HEK293 (cell line): ENCODE measurements around the gene AGRN.

Experiments
- CTCF ChIA-PET: fragments of 350-600 bp; formaldehyde crosslinking; extraction: SDS; loops from one replicate; lab custom pipeline; 2021; ENCODE audit warnings: antibody characterized with exemption; lab: Yijun Ruan, JAX
- POLR2A ChIA-PET: fragments of 300-600 bp; formaldehyde crosslinking; extraction: SDS; loops from one replicate; lab custom pipeline; 2020; ENCODE audit warnings: antibody characterized with exemption, inconsistent platforms; lab: Yijun Ruan, JAX
- H3K27ac ChIP-seq: fragments of 200-500 bp; sonication (Bioruptor generic); 2 replicates; pipeline ENCODE4 v1.5.1; 2014; ENCODE audit warnings: low read depth, low read length, control low read depth, inconsistent platforms; ENCODE audit errors: extremely low read depth
- H3K36me3 ChIP-seq, 2 experiments: fragments of 200-500 bp in 1 of 2; sonication (Bioruptor generic) in 1 of 2; 1 replicate in 1 of 2; 2 replicates in 1 of 2; pipeline ENCODE4 v1.5.1; 2014 to 2017; ENCODE audit warnings: inconsistent platforms in 2 of 2, low read length in 2 of 2; ENCODE audit not compliant: control insufficient read depth in 2 of 2, insufficient read depth in 1 of 2
- H3K4me1 ChIP-seq: fragments of 200-500 bp; sonication (Bioruptor generic); 2 replicates; pipeline ENCODE4 v1.5.1; 2014; ENCODE audit warnings: mild to moderate bottlenecking, low read length, inconsistent platforms; ENCODE audit not compliant: control insufficient read depth, insufficient read depth
- H3K4me3 ChIP-seq: 2 replicates; pipeline ENCODE4 v1.5.1; 2011; ENCODE audit warnings: low read depth, mild to moderate bottlenecking, control low read depth, low read length, moderate library complexity
- H3K9me3 ChIP-seq: fragments of 200-500 bp; sonication (Bioruptor generic); 2 replicates; pipeline ENCODE4 v1.5.1; 2014; ENCODE audit warnings: low read depth, low read length, inconsistent platforms; ENCODE audit not compliant: control insufficient read depth, insufficient read depth
- EGR2 ChIP-seq: fragments of 450-650 bp; formaldehyde crosslinking; IDR thresholded peaks from 2 replicates; pipeline ENCODE4 v1.5.1; 2016; ENCODE audit warnings: low read depth, missing biosample characterization, missing genetic modification characterization
- GLIS1 ChIP-seq: fragments of 450-650 bp; formaldehyde crosslinking; IDR thresholded peaks from 2 replicates; pipeline ENCODE4 v1.5.1; 2016; ENCODE audit warnings: missing biosample characterization, missing genetic modification characterization
- KLF16 ChIP-seq: fragments of 450-650 bp; formaldehyde crosslinking; IDR thresholded peaks from 2 replicates; pipeline ENCODE4 v1.5.1; 2017; ENCODE audit warnings: missing biosample characterization, missing genetic modification characterization
- TRIM28 ChIP-seq: IDR thresholded peaks from 2 replicates; pipeline ENCODE4 v1.6.1; 2011; ENCODE audit warnings: low read length, control low read depth, borderline replicate concordance
- ZFHX2 ChIP-seq: fragments of 450-650 bp; formaldehyde crosslinking; conservative IDR thresholded peaks from 2 replicates; pipeline ENCODE4 v1.5.1; 2016; ENCODE audit warnings: missing biosample characterization, missing genetic modification characterization
- ZFP69B ChIP-seq: fragments of 450-650 bp; formaldehyde crosslinking; IDR thresholded peaks from 2 replicates; pipeline ENCODE4 v1.5.1; 2016; ENCODE audit warnings: missing biosample characterization, missing genetic modification characterization
- ZNF24 ChIP-seq: fragments of 450-650 bp; formaldehyde crosslinking; IDR thresholded peaks from 2 replicates; pipeline ENCODE4 v1.5.1; 2016; ENCODE audit warnings: missing biosample characterization, missing genetic modification characterization
- ZNF248 ChIP-seq: fragments of 450-650 bp; formaldehyde crosslinking; IDR thresholded peaks from 2 replicates; pipeline ENCODE4 v1.5.1; 2017; ENCODE audit warnings: missing biosample characterization, missing genetic modification characterization
- ZNF37A ChIP-seq: fragments of 450-650 bp; IDR thresholded peaks from 2 replicates; pipeline ENCODE4 v1.5.1; 2018; ENCODE audit warnings: missing biosample characterization, missing genetic modification characterization
- ZNF423 ChIP-seq: fragments of 450-650 bp; formaldehyde crosslinking; IDR thresholded peaks from 2 replicates; pipeline ENCODE4 v1.5.1; 2016; ENCODE audit warnings: missing biosample characterization, missing genetic modification characterization
- ZNF473 ChIP-seq: fragments of 450-650 bp; formaldehyde crosslinking; IDR thresholded peaks from 2 replicates; pipeline ENCODE4 v1.5.1; 2017; ENCODE audit warnings: missing biosample characterization, missing genetic modification characterization
- ZNF530 ChIP-seq: fragments of 450-650 bp; formaldehyde crosslinking; IDR thresholded peaks from 2 replicates; pipeline ENCODE4 v1.5.1; 2016; ENCODE audit warnings: low read depth, missing biosample characterization, missing genetic modification characterization
- ZNF544 ChIP-seq: fragments of 450-650 bp; formaldehyde crosslinking; IDR thresholded peaks from 2 replicates; pipeline ENCODE4 v1.5.0; 2017; ENCODE audit warnings: missing biosample characterization, missing genetic modification characterization
- ZNF558 ChIP-seq: fragments of 450-650 bp; formaldehyde crosslinking; IDR thresholded peaks from 2 replicates; pipeline ENCODE4 v1.5.1; 2016; ENCODE audit warnings: missing biosample characterization, missing genetic modification characterization
- ZNF654 ChIP-seq: fragments of 450-650 bp; formaldehyde crosslinking; IDR thresholded peaks from 2 replicates; pipeline ENCODE4 v1.5.1; 2016; ENCODE audit warnings: low read depth, missing biosample characterization, missing genetic modification characterization
- ZNF658 ChIP-seq: fragments of 450-650 bp; formaldehyde crosslinking; IDR thresholded peaks from 2 replicates; pipeline ENCODE4; 2016; ENCODE audit warnings: missing biosample characterization, missing genetic modification characterization
- ZNF677 ChIP-seq: fragments of 450-650 bp; IDR thresholded peaks from 2 replicates; pipeline ENCODE4 v1.5.0; 2018; ENCODE audit warnings: missing biosample characterization, mild to moderate bottlenecking, missing genetic modification characterization, moderate library complexity
- ZNF768 ChIP-seq: fragments of 450-650 bp; formaldehyde crosslinking; IDR thresholded peaks from 2 replicates; pipeline ENCODE4 v1.5.1; 2018; ENCODE audit warnings: missing biosample characterization, mild to moderate bottlenecking, missing genetic modification characterization
- ZNF777 ChIP-seq: fragments of 450-650 bp; formaldehyde crosslinking; IDR thresholded peaks from 2 replicates; pipeline ENCODE4 v1.5.1; 2017; ENCODE audit warnings: missing biosample characterization, missing genetic modification characterization, borderline replicate concordance
- ZSCAN16 ChIP-seq: fragments of 450-650 bp; formaldehyde crosslinking; IDR thresholded peaks from 2 replicates; pipeline ENCODE4 v1.5.1; 2016; ENCODE audit warnings: missing biosample characterization, missing genetic modification characterization
- ZSCAN30 ChIP-seq: fragments of 450-650 bp; IDR thresholded peaks from 2 replicates; pipeline ENCODE4 v1.5.1; 2018; ENCODE audit warnings: missing biosample characterization, mild to moderate bottlenecking, missing genetic modification characterization, moderate library complexity
- TF ChIP-seq, protein P1 (sequence below): fragments of 450-650 bp; formaldehyde crosslinking; IDR thresholded peaks from 2 replicates; pipeline ENCODE4 v1.5.1; 2016; ENCODE audit warnings: missing biosample characterization, missing genetic modification characterization
- TF ChIP-seq, protein P2 (sequence below): fragments of 450-650 bp; formaldehyde crosslinking; IDR thresholded peaks from 2 replicates; pipeline ENCODE4 v1.5.1; 2016; ENCODE audit warnings: missing biosample characterization, missing genetic modification characterization
- TF ChIP-seq, protein P3 (sequence below): fragments of 450-650 bp; formaldehyde crosslinking; IDR thresholded peaks from 2 replicates; pipeline ENCODE4 v1.5.1; 2017; ENCODE audit warnings: missing biosample characterization, missing genetic modification characterization
- TF ChIP-seq, protein P4 (sequence below): fragments of 450-650 bp; formaldehyde crosslinking; IDR thresholded peaks from 2 replicates; pipeline ENCODE4 v1.5.1; 2016; ENCODE audit warnings: missing biosample characterization, missing genetic modification characterization
- TF ChIP-seq, protein P5 (sequence below): fragments of 450-650 bp; formaldehyde crosslinking; conservative IDR thresholded peaks from 2 replicates; pipeline ENCODE4 v1.5.1; 2016; ENCODE audit warnings: low read depth, missing biosample characterization, missing genetic modification characterization
- TF ChIP-seq, protein P6 (sequence below): fragments of 450-650 bp; formaldehyde crosslinking; IDR thresholded peaks from 2 replicates; pipeline ENCODE4 v1.5.1; 2016; ENCODE audit warnings: missing biosample characterization, missing genetic modification characterization

The AGRN gene

DNA sequence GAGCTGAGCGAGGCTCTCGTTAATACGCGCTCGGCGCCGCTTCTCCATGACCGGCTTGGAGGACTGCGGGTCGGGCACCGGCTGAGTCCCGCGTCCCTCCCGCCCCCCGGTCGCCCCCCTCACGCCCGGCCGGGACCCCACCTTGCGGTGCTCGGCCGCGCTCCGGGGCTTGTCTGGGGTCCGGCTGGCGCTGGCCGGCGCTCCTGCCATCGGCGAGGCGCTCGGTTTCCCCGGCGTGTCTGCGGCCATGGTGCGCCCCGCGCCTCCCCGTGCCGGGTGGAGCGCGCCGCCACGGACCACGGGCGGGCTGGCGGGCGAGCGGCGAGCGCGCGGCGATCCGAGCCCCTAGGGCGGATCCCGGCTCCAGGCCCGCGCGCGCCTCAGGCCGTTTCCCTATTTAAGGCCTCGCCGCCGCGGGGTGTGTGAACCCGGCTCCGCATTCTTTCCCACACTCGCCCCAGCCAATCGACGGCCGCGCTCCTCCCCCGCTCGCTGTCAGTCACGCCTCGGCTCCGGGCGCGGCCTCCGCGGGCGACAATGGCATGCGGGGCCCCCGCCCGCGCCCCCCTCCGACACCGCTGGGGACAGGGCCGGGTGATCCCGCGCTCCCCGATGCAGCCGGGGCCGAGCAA, 20.1 kb upstream of the AGRN start, which contains the start of gene HES4:
Gene HES4, minus strand, starts transcription at position 373 of the 632 bp plus-strand sequence. Its CDS starts 124 bp downstream, at position 249.
- H3K36me3 ChIP-seq, result peaks cover 0 to 40% of the 10 kb centered on the region in 2 experiments; a peak in 2 of 3 replicates
- ChIA-PET CTCF (interaction anchor here (0.7 kb wide), 1 partner anchor 64 kb away, joined by 3 read pairs; no protein-coding TSS in a partner anchor), POLR2A (interaction anchor here (0.5 to 6.5 kb wide), 10 partner anchors 13 to 319 kb away, joined by 3 to 44 read pairs (median 4); partner anchors contain the start of genes AGRN, ISG15 and PLEKHN1)
- 0 out of 2 replicates have a peak, but pooled peaks cover 3% of the 10 kb centered on the region for H3K4me1 ChIP-seq
- peak within 1 kb of the TSS; percentile 74 for H3K4me3 ChIP-seq
- peak within 1 kb of the TSS; percentile 97 for H3K27ac ChIP-seq
- no peaks in the 10 kb centered on the region for H3K9me3 ChIP-seq
- peak; percentile 74 for TF ChIP-seq EGR2 (tag by site-specific recombination)
- no peak for TF ChIP-seq ZNF777 (tag by site-specific recombination)
- TF ChIP-seq ZNF558, result no peak
- TF ChIP-seq ZNF677 (tag by site-specific recombination), result peak; percentile 29; the same call in 1 of the 2 replicates
- no peak for TF ChIP-seq ZNF768 (tag by site-specific recombination)
- TF ChIP-seq, protein P1, sequence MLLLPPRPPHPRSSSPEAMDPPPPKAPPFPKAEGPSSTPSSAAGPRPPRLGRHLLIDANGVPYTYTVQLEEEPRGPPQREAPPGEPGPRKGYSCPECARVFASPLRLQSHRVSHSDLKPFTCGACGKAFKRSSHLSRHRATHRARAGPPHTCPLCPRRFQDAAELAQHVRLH (tag by site-specific recombination), result no peak
- TF ChIP-seq GLIS1 (tag by site-specific recombination), result peak; percentile 75
- TF ChIP-seq, protein P2, sequence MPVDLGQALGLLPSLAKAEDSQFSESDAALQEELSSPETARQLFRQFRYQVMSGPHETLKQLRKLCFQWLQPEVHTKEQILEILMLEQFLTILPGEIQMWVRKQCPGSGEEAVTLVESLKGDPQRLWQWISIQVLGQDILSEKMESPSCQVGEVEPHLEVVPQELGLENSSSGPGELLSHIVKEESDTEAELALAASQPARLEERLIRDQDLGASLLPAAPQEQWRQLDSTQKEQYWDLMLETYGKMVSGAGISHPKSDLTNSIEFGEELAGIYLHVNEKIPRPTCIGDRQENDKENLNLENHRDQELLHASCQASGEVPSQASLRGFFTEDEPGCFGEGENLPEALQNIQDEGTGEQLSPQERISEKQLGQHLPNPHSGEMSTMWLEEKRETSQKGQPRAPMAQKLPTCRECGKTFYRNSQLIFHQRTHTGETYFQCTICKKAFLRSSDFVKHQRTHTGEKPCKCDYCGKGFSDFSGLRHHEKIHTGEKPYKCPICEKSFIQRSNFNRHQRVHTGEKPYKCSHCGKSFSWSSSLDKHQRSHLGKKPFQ (tag by site-specific recombination), result peak; percentile 96
- peak; percentile 90 for TF ChIP-seq ZFHX2 (tag by site-specific recombination)
- TF ChIP-seq ZNF530 (tag by site-specific recombination), result no peak
- TF ChIP-seq ZNF544 (tag by site-specific recombination), result no peak
- no peak for TF ChIP-seq ZNF423 (tag by site-specific recombination)
- TF ChIP-seq, protein P3, sequence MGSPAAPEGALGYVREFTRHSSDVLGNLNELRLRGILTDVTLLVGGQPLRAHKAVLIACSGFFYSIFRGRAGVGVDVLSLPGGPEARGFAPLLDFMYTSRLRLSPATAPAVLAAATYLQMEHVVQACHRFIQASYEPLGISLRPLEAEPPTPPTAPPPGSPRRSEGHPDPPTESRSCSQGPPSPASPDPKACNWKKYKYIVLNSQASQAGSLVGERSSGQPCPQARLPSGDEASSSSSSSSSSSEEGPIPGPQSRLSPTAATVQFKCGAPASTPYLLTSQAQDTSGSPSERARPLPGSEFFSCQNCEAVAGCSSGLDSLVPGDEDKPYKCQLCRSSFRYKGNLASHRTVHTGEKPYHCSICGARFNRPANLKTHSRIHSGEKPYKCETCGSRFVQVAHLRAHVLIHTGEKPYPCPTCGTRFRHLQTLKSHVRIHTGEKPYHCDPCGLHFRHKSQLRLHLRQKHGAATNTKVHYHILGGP (tag by site-specific recombination), result no peak
- no peak for TF ChIP-seq ZNF37A (tag by site-specific recombination)
- peak; percentile 65; the same call in 1 of the 2 replicates for TF ChIP-seq ZSCAN30 (tag by site-specific recombination)
- no peak for TF ChIP-seq ZNF24 (tag by site-specific recombination)
- peak; percentile 68 for TF ChIP-seq ZFP69B
- TF ChIP-seq, protein P4, sequence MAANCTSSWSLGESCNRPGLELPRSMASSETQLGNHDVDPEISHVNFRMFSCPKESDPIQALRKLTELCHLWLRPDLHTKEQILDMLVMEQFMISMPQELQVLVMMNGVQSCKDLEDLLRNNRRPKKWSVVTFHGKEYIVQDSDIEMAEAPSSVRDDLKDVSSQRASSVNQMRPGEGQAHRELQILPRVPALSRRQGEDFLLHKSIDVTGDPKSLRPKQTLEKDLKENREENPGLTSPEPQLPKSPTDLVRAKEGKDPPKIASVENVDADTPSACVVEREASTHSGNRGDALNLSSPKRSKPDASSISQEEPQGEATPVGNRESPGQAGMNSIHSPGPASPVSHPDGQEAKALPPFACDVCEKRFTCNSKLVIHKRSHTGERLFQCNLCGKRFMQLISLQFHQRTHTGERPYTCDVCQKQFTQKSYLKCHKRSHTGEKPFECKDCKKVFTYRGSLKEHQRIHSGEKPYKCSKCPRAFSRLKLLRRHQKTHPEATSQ, result no peak
- no peak for TF ChIP-seq ZNF473 (tag by site-specific recombination)
- TF ChIP-seq ZNF248 (tag by site-specific recombination), result no peak
- no peak for TF ChIP-seq ZSCAN16 (tag by site-specific recombination)
- TF ChIP-seq, protein P5, sequence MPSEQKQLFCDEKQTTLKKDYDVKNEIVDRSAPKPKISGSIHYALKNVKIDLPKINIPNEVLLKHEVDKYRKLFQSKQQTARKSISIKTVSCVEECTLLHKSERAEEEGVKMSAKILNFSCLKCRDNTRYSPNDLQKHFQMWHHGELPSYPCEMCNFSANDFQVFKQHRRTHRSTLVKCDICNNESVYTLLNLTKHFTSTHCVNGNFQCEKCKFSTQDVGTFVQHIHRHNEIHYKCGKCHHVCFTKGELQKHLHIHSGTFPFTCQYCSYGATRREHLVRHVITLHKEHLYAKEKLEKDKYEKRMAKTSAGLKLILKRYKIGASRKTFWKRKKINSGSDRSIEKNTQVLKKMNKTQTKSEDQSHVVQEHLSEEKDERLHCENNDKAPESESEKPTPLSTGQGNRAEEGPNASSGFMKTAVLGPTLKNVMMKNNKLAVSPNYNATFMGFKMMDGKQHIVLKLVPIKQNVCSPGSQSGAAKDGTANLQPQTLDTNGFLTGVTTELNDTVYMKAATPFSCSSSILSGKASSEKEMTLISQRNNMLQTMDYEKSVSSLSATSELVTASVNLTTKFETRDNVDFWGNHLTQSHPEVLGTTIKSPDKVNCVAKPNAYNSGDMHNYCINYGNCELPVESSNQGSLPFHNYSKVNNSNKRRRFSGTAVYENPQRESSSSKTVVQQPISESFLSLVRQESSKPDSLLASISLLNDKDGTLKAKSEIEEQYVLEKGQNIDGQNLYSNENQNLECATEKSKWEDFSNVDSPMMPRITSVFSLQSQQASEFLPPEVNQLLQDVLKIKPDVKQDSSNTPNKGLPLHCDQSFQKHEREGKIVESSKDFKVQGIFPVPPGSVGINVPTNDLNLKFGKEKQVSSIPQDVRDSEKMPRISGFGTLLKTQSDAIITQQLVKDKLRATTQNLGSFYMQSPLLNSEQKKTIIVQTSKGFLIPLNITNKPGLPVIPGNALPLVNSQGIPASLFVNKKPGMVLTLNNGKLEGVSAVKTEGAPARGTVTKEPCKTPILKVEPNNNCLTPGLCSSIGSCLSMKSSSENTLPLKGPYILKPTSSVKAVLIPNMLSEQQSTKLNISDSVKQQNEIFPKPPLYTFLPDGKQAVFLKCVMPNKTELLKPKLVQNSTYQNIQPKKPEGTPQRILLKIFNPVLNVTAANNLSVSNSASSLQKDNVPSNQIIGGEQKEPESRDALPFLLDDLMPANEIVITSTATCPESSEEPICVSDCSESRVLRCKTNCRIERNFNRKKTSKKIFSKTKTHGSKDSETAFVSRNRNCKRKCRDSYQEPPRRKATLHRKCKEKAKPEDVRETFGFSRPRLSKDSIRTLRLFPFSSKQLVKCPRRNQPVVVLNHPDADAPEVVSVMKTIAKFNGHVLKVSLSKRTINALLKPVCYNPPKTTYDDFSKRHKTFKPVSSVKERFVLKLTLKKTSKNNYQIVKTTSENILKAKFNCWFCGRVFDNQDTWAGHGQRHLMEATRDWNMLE (tag by site-specific recombination), result no peak
- no peak for TF ChIP-seq KLF16 (tag by site-specific recombination)
- no peak for TF ChIP-seq TRIM28
- TF ChIP-seq, protein P6, sequence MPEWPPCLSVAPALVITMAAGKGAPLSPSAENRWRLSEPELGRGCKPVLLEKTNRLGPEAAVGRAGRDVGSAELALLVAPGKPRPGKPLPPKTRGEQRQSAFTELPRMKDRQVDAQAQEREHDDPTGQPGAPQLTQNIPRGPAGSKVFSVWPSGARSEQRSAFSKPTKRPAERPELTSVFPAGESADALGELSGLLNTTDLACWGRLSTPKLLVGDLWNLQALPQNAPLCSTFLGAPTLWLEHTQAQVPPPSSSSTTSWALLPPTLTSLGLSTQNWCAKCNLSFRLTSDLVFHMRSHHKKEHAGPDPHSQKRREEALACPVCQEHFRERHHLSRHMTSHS (tag by site-specific recombination), result no peak
- no peak for TF ChIP-seq ZNF658
- no peak for TF ChIP-seq ZNF654 (tag by site-specific recombination)
